GM21447 (cell line): Measurements from ENCODE around the gene CACNB3.
"Not testable (repeated sequence)": the region's sequence is repeated elsewhere in the genome, so short reads cannot be mapped to it uniquely, and the experiment has no call there.

Experiments used
- ATAC-seq: cut with Tn5 transposase; IDR thresholded peaks from one replicate; pipeline ENCODE4 v1.9.1; 2021; ENCODE audit not compliant: unreplicated experiment

Gene CACNB3

GRCh38 chr12:48816143-48816854, 2.0 kb upstream of the CACNB3 start:
- no peak for ATAC-seq

- ATAC-seq: no peak
Measured at GRCh38 chr12:48818831-48819590, 715 bp downstream of the CACNB3 start.

GRCh38 chr12:48819986-48820725, 1.9 kb downstream of the CACNB3 start:
- ATAC-seq: no peak

GRCh38 chr12:48822139-48822538, 3.8 kb downstream of the CACNB3 start:
- no peak for ATAC-seq

GRCh38 chr12:48822711-48823110, 4.4 kb downstream of the CACNB3 start:
- no peak for ATAC-seq

- ATAC-seq: no peak
Measured at GRCh38 chr12:48823281-48823680, 5.0 kb downstream of the CACNB3 start.

GRCh38 chr12:48824112-48824511, 5.8 kb downstream of the CACNB3 start:
- ATAC-seq: no peak

GRCh38 chr12:48824905-48825304, 6.6 kb downstream of the CACNB3 start:
- no peak for ATAC-seq

- no peak for ATAC-seq
Measured at GRCh38 chr12:48826209-48826855, 8.0 kb downstream of the CACNB3 start.

GRCh38 chr12:48827026-48827425, 8.7 kb downstream of the CACNB3 start:
- ATAC-seq: no peak

- no peak for ATAC-seq
Measured at GRCh38 chr12:48827513-48828096, 9.3 kb downstream of the CACNB3 start.

GRCh38 chr12:48828293-48828692, 10.0 kb downstream of the CACNB3 start:
- ATAC-seq: no peak

- ATAC-seq: no peak
Measured at GRCh38 chr12:48828841-48829575, 10.7 kb downstream of the CACNB3 start.

GRCh38 chr12:48831257-48831656, 13.0 kb downstream of the CACNB3 start:
- no peak for ATAC-seq

GRCh38 chr12:48832321-48833060, 14.2 kb downstream of the CACNB3 start:
- no peak for ATAC-seq

- ATAC-seq: no peak
Measured at GRCh38 chr12:48838048-48838447, 19.8 kb downstream of the CACNB3 start.

GRCh38 chr12:48842021-48842420, 23.7 kb downstream of the CACNB3 start:
- ATAC-seq: not testable (repeated sequence)

GRCh38 chr12:48851883-48852733, 33.8 kb downstream of the CACNB3 start, which contains the start of gene DDX23:
TSS of gene DDX23 (minus strand) at chr12:48852163. CDS start at chr12:48845782, 6,381 bp downstream.
- peak; percentile 98 for ATAC-seq
